OCI-LY1 (cell line): Measurements from ENCODE around the gene PIK3R5.

Source experiments
- H2AFZ ChIP-seq: fragments of 200-600 bp; sonication (generic), shearing (Covaris generic); 2 replicates; pipeline ENCODE4 v1.6.0; 2014; ENCODE audit warnings: antibody characterized with exemption, mild to moderate bottlenecking, low read length
- H3F3A ChIP-seq: fragments of 200-600 bp; sonication (generic), shearing (Covaris generic); 2 replicates; pipeline ENCODE4 v1.6.0; 2014; ENCODE audit warnings: mild to moderate bottlenecking, antibody characterized with exemption, low read length, moderate library complexity; ENCODE audit not compliant: insufficient read depth
- H3K27ac ChIP-seq: fragments of 200-600 bp; sonication (generic); 2 replicates; pipeline ENCODE4 v1.5.1; 2014; ENCODE audit warnings: low read length, mixed run types, mild to moderate bottlenecking, low read depth; ENCODE audit not compliant: poor library complexity, severe bottlenecking
- H3K27me3 ChIP-seq: fragments of 200-600 bp; sonication (generic); 2 replicates; pipeline ENCODE4 v1.6.0; 2014; ENCODE audit warnings: antibody characterized with exemption, mild to moderate bottlenecking, low read length, moderate library complexity; ENCODE audit not compliant: insufficient read depth
- H3K36me3 ChIP-seq: fragments of 200-600 bp; sonication (generic); 2 replicates; pipeline ENCODE4 v1.6.1; 2014; ENCODE audit warnings: mild to moderate bottlenecking, antibody characterized with exemption, low read length, moderate library complexity, mixed read lengths; ENCODE audit not compliant: insufficient read depth
- H3K4me1 ChIP-seq: fragments of 200-600 bp; sonication (generic); 2 replicates; pipeline ENCODE4 v1.5.1; 2014; ENCODE audit warnings: mild to moderate bottlenecking, low read length, moderate library complexity; ENCODE audit not compliant: insufficient read depth, severe bottlenecking
- H3K4me2 ChIP-seq: fragments of 200-600 bp; sonication (generic), shearing (Covaris generic); 2 replicates; pipeline ENCODE4 v1.6.1; 2014; ENCODE audit warnings: low read length
- H3K4me3 ChIP-seq: fragments of 200-600 bp; sonication (generic); 2 replicates; pipeline ENCODE4 v1.5.1; 2014; ENCODE audit warnings: low read length, low read depth, mild to moderate bottlenecking, mixed read lengths; ENCODE audit not compliant: poor library complexity, severe bottlenecking
- H3K79me2 ChIP-seq: fragments of 200-600 bp; shearing (Covaris generic); 2 replicates; pipeline ENCODE4 v1.6.1; 2016; ENCODE audit warnings: mixed run types, low read length, mixed read lengths; ENCODE audit not compliant: insufficient read depth
- H3K9ac ChIP-seq: fragments of 200-600 bp; sonication (generic), shearing (Covaris generic); 2 replicates; pipeline ENCODE4 v1.6.1; 2014; ENCODE audit warnings: mild to moderate bottlenecking, low read length, mixed read lengths
- H3K9me2 ChIP-seq: fragments of 200-600 bp; sonication (generic), shearing (Covaris generic); 2 replicates; pipeline ENCODE4 v1.6.1; 2014; ENCODE audit warnings: low read depth, mild to moderate bottlenecking, low read length, mixed read lengths
- H3K9me3 ChIP-seq: fragments of 200-600 bp; shearing (Covaris generic); 2 replicates; pipeline ENCODE4 v1.6.1; 2014; ENCODE audit warnings: low read length, mixed read lengths
- H4K20me1 ChIP-seq: fragments of 200-600 bp; sonication (generic), shearing (Covaris generic); 2 replicates; pipeline ENCODE4 v1.6.0; 2016; ENCODE audit warnings: mild to moderate bottlenecking, low read length; ENCODE audit not compliant: insufficient read depth
- EZH2 ChIP-seq: fragments of 200-600 bp; sonication (generic), shearing (Covaris generic); IDR thresholded peaks from 2 replicates; pipeline ENCODE4 v1.8.0; 2017; ENCODE audit warnings: borderline replicate concordance, mixed run types, mild to moderate bottlenecking, antibody characterized with exemption, low read length, moderate library complexity, mixed read lengths
- TF ChIP-seq, protein P1 (sequence below): fragments of 200-600 bp; sonication (generic), shearing (Covaris generic); IDR thresholded peaks from 2 replicates; pipeline ENCODE4 v1.5.1; 2017; ENCODE audit warnings: mild to moderate bottlenecking, antibody characterized with exemption, low read length, moderate library complexity, mixed read lengths

Gene PIK3R5

DNA sequence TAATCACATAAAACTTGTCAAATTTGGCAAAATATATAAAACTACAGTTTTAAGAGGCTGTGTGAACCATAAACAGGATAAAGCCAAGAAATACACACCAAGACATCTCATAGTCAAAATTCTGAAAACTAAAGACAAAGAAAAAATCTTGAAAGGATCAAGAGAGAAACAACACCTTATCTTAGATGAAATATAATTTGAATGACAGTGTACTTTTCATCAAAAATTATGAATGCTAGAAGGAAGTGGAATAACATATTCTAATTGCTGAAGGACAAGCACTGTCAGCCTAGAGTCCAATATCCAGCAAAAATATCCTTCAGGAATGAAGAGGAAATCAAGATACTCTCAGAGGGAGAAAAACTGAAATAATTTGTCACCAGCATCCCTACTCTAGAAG lies 37.2 kb downstream of the PIK3R5 start:
- Histone ChIP-seq H4K20me1 (no peaks in the 10 kb centered on the region), H3K36me3 (no peaks in the 10 kb centered on the region), H3K27ac (no peak overlapping the region), H3K9ac (no peak overlapping the region), H3K9me3 (peaks cover 15% of the 10 kb centered on the region; the same call in 1 of the 2 replicates), H3K79me2 (no peaks in the 10 kb centered on the region), H3F3A (no peaks in the 10 kb centered on the region), H3K4me2 (no peak overlapping the region), H3K27me3 (no peaks in the 10 kb centered on the region), H3K4me3 (no peak overlapping the region), H3K4me1 (no peaks in the 10 kb centered on the region), H2AFZ (no peak overlapping the region), H3K9me2 (no peaks in the 10 kb centered on the region)
- TF ChIP-seq, protein P1, sequence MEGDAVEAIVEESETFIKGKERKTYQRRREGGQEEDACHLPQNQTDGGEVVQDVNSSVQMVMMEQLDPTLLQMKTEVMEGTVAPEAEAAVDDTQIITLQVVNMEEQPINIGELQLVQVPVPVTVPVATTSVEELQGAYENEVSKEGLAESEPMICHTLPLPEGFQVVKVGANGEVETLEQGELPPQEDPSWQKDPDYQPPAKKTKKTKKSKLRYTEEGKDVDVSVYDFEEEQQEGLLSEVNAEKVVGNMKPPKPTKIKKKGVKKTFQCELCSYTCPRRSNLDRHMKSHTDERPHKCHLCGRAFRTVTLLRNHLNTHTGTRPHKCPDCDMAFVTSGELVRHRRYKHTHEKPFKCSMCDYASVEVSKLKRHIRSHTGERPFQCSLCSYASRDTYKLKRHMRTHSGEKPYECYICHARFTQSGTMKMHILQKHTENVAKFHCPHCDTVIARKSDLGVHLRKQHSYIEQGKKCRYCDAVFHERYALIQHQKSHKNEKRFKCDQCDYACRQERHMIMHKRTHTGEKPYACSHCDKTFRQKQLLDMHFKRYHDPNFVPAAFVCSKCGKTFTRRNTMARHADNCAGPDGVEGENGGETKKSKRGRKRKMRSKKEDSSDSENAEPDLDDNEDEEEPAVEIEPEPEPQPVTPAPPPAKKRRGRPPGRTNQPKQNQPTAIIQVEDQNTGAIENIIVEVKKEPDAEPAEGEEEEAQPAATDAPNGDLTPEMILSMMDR = no peak
- TF ChIP-seq EZH2 = no peak

DNA sequence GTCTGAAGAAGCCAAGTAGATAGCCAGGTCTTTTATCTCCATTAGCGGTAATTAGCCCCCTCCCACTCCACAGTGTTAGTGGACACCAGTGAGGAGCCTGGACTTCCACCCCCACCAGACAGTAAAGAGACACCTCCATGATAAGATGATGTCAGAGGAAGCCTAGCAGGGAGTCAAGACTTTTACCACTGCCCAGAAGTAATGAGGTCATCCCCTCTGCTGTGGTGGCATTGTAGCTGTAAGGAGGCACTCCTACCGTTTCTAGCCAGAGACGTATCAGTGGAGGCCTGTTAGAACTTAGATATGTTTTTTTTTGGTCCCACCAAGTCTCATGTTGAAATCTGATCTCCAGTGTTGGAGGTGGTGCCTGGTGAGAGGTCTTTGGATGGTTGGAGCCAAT lies 38.1 kb downstream of the PIK3R5 start:
- no peak overlapping the region for H3K9ac ChIP-seq
- peaks cover 15% of the 10 kb centered on the region; the same call in 1 of the 2 replicates for H3K9me3 ChIP-seq
- no peaks in the 10 kb centered on the region for H3K79me2 ChIP-seq
- H4K20me1 ChIP-seq = no peaks in the 10 kb centered on the region
- H3K36me3 ChIP-seq = no peaks in the 10 kb centered on the region
- H3K4me3 ChIP-seq = no peak overlapping the region
- no peak overlapping the region for H2AFZ ChIP-seq
- H3K27ac ChIP-seq = no peak overlapping the region
- H3K4me2 ChIP-seq = no peak overlapping the region
- no peaks in the 10 kb centered on the region for H3F3A ChIP-seq
- H3K9me2 ChIP-seq = no peaks in the 10 kb centered on the region
- H3K27me3 ChIP-seq = no peaks in the 10 kb centered on the region
- TF ChIP-seq, protein P1 = no peak
- no peak for TF ChIP-seq EZH2
- no peaks in the 10 kb centered on the region for H3K4me1 ChIP-seq

DNA sequence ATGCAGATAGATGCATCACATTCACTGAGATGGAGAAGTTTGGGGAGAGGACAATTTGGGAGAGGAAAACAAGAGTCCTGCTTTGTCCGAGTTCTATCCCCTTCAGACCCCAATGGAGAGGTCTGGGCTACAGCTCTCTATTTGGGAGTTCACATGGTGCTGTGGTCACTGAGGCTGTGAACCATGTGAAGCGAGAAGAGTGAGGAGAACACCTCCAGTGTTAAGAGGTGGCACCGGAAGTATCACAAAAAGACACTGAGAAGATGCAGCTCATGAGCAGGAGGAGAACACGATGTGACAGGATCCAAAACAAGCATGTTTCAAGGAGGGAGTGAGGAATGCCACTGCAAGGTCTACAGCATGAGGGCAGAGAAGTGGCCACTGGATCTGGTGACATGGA lies 39.7 kb downstream of the PIK3R5 start:
- H3K4me1 ChIP-seq = no peaks in the 10 kb centered on the region
- no peaks in the 10 kb centered on the region for H3F3A ChIP-seq
- no peak overlapping the region for H3K27ac ChIP-seq
- H3K36me3 ChIP-seq = no peaks in the 10 kb centered on the region
- H3K9me3 ChIP-seq = peaks cover 15% of the 10 kb centered on the region; the same call in 1 of the 2 replicates
- no peaks in the 10 kb centered on the region for H4K20me1 ChIP-seq
- no peak overlapping the region for H3K4me2 ChIP-seq
- no peak overlapping the region for H3K9ac ChIP-seq
- H3K79me2 ChIP-seq = no peaks in the 10 kb centered on the region
- no peaks in the 10 kb centered on the region for H3K9me2 ChIP-seq
- no peak for TF ChIP-seq EZH2
- TF ChIP-seq, protein P1 = no peak
- no peak overlapping the region for H3K4me3 ChIP-seq
- no peak overlapping the region for H2AFZ ChIP-seq
- no peaks in the 10 kb centered on the region for H3K27me3 ChIP-seq
